ENCODE data around the gene SPAG6. TPM values are rescaled to one million over a fixed set of nuclear protein-coding genes. Genes with fewer than 3 reads are reported as not detected.
A peak's percentile ranks its signal among the peaks of the same experiment; 100 is the strongest.

Gene SPAG6
- total RNA-seq, 4 donors from 2014 or later: 0.64 to 0.75 TPM; not detected in 2

DNA sequence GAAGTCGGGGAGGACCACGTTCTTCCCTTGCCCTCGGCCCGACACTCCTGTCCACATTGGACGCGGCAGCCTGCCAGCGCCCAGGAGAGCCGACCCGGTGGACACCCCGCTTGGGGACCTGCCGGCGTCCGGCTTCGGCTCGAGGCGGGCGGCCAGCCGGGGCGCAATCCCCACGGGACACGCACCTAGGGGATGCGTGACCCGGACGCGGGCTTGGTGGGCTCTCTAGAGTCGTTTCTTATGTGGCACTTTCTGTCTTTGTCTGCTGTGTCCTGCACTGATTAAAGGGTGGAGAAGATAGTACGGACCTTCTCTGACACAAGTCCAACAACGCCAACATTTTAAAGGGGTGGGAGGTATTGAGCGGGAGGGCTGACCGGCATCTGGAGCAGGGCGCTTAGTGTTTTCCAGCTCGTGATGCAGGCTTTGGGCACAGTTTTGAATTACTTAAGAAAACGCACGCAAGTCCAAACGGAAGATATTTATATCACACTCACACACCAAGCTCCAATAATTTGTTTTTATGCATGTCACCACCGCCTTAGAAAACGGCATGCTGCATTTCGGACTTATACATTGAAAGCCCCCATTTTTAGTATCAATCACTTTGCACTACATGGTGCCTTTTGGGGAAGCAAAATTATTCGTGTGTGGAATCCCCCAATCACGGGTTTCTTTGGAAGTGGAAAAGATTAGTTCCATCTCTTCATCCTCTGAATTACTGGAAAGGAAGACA, 3.9 kb upstream of the SPAG6 start:
- intact Hi-C loops (cut with DNase I; ENCODE audit: low total_unique reads): no loop called here
- TF ChIP-seq POLR2A (IDR thresholded peaks at IDR 0.05) (no peak), CTCF (IDR thresholded peaks at IDR 0.05) (no peak)
- WGBS, 2 donors: 2 to 3% methylated on average over 35 to 37 of the region's 40 CpGs
- DNase-seq (ENCODE audit: low spot score in 2 of 2): peak in 1 of 2 donors; percentile 19
- H3K4me3 ChIP-seq (ENCODE audit: low read depth, poor library complexity, severe bottlenecking): peak overlapping the region; percentile 81

GRCh38 chr10:22341926-22342196, 3.4 kb upstream of the SPAG6 start:
- intact Hi-C loops (cut with DNase I; ENCODE audit: low total_unique reads): no loop called here
- H3K4me3 ChIP-seq (ENCODE audit: low read depth, poor library complexity, severe bottlenecking): no peak overlapping the region
- TF ChIP-seq CTCF (IDR thresholded peaks at IDR 0.05): no peak
- 54 to 56% methylated on average over 3 of the region's 3 CpGs for WGBS, 2 donors
- DNase-seq (ENCODE audit: low spot score in 2 of 2): no peak

DNA sequence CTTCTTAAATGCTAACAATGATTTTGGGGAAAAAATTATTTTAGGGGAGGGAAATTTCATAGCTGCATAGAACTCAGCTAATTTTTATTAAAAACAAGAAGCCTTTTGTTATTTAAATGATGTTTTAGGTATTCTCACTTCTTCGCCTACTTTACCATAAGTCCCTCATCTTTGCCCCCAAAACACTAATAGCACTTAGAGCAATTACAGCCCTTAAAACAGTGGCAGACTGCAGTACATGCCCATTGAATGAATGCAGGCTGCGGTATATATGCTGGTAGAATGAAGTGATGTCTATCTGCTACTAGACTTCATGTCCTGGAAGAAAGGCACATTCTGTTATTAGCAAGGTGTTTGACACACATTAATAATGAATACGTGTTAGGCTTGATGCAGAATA, 2.9 kb upstream of the SPAG6 start:
- DNase-seq (ENCODE audit: low spot score in 2 of 2): no peak
- H3K4me3 ChIP-seq (ENCODE audit: low read depth, poor library complexity, severe bottlenecking): no peak overlapping the region
- TF ChIP-seq POLR2A (IDR thresholded peaks at IDR 0.05): no peak
- no peak for TF ChIP-seq CTCF (IDR thresholded peaks at IDR 0.05)
- WGBS, 2 donors: 51 to 52% methylated on average over 3 of the region's 3 CpGs
- intact Hi-C loops (cut with DNase I; ENCODE audit: low total_unique reads): no loop called here

DNA sequence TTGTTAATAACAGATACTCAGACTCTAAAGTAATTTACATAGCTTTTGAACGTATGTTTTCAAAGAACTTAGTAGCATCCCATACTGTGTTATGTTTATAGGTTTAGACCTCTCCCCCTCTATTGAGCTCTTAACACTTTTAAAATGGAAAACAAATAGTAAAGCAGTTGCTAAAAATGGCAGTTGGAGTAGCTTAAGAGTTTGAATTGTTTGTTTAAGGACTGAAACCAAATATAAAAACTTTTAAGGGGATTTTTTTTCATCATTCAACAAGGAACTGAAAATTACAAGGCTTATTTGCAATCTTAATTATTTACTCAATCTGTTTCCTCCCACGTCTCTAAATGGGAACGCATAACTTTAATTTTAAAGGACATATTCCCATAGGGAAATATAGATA, 1.6 kb upstream of the SPAG6 start:
- DNase-seq (ENCODE audit: low spot score in 2 of 2): no peak
- no peak for TF ChIP-seq CTCF (IDR thresholded peaks at IDR 0.05)
- TF ChIP-seq POLR2A (IDR thresholded peaks at IDR 0.05): no peak
- WGBS, 2 donors: 21 to 27% methylated on average over 3 of the region's 3 CpGs
- intact Hi-C loops (cut with DNase I; ENCODE audit: low total_unique reads): no loop called here
- no peak overlapping the region for H3K4me3 ChIP-seq (ENCODE audit: low read depth, poor library complexity, severe bottlenecking)

DNA sequence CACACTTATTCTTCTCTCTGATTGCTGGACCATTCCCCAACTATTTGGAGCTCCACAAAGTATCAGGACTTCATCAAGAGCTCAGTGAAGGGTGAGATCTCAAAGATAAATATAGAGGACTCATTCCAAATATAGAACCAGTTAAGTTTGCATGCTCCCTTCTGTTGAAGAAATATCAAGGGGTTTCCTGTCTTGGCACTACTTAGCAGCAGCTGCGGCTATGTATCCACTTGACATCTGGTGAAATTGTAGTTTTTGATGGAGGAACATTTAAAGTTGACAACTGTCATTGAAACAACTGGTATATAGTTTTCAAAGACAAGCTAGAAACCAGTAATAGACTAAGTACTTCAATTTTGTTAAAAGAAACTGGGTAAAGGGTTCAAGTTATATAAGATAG, 1.0 kb upstream of the SPAG6 start:
- TF ChIP-seq CTCF (IDR thresholded peaks at IDR 0.05) (no peak), POLR2A (IDR thresholded peaks at IDR 0.05) (no peak)
- no peak for DNase-seq (ENCODE audit: low spot score in 2 of 2)
- no peak overlapping the region for H3K4me3 ChIP-seq (ENCODE audit: low read depth, poor library complexity, severe bottlenecking)
- 21 to 43% methylated on average over 1 of the region's 1 CpG for WGBS, 2 donors
- intact Hi-C loops (cut with DNase I; ENCODE audit: low total_unique reads): no loop called here

DNA sequence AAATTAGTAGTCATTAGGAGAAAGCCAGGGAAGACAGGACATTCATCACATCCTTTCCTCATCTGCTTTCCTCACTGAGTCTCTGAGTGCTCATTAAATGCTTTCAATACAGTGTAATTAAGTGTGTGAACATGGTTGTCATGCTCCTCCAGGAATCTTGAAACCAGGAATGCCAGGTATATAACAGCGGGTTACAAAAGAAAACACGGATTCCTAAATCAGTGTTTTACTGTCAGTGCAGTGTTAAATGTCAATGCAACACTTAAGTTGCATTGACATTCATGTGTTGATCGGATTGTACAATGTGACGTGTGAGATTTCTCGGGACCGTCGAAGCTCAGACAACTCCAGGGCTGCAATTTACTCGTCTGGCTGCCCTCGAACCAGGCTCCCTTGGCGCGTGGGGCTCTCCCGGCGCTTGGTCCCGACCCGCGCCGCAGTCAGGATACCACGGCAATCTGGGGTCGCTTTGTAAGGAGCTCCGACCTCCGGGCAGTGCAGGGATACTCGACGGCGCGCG, 455 bp upstream of the SPAG6 start:
- TF ChIP-seq POLR2A (IDR thresholded peaks at IDR 0.05) (no peak), CTCF (IDR thresholded peaks at IDR 0.05) (no peak)
- no peak overlapping the region for H3K4me3 ChIP-seq (ENCODE audit: low read depth, poor library complexity, severe bottlenecking)
- intact Hi-C loops (cut with DNase I; ENCODE audit: low total_unique reads): no loop called here
- no peak for DNase-seq (ENCODE audit: low spot score in 2 of 2)
- 15% methylated on average over 13 to 19 of the region's 26 CpGs for WGBS, 2 donors
